ENCODE results near the gene RAD51B.
"Not testable (repeated sequence)": the region's sequence is repeated elsewhere in the genome, so short reads cannot be mapped to it uniquely, and the experiment has no call there.

RAD51B gene

DNA sequence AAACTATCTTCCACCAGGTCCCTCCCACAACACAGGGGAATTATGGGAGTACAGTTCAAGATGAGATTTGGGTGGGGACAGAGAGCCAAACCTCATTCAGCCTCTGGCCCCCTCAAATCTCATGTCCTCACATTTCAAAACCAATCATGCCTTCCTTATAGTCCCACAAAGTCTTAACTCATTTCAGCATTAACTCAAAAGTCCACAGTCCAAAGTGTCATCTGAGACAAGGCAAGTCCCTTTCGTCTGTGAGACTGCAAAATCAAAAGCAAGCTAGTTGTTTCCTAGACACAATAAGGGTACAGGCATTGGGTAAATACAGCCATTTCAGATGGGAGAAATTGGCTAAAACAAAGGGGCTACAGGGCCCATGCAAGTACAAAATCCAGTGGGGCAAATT, 147.6 kb downstream of the RAD51B start:
- DNase-seq (ENCODE audit: insufficient read length, low spot score): no peak
- no peak for FAIRE-seq
- TF ChIP-seq, protein P1, sequence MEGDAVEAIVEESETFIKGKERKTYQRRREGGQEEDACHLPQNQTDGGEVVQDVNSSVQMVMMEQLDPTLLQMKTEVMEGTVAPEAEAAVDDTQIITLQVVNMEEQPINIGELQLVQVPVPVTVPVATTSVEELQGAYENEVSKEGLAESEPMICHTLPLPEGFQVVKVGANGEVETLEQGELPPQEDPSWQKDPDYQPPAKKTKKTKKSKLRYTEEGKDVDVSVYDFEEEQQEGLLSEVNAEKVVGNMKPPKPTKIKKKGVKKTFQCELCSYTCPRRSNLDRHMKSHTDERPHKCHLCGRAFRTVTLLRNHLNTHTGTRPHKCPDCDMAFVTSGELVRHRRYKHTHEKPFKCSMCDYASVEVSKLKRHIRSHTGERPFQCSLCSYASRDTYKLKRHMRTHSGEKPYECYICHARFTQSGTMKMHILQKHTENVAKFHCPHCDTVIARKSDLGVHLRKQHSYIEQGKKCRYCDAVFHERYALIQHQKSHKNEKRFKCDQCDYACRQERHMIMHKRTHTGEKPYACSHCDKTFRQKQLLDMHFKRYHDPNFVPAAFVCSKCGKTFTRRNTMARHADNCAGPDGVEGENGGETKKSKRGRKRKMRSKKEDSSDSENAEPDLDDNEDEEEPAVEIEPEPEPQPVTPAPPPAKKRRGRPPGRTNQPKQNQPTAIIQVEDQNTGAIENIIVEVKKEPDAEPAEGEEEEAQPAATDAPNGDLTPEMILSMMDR (IDR thresholded peaks at IDR 0.05; ENCODE audit: insufficient read depth, missing control alignments): no peak

DNA sequence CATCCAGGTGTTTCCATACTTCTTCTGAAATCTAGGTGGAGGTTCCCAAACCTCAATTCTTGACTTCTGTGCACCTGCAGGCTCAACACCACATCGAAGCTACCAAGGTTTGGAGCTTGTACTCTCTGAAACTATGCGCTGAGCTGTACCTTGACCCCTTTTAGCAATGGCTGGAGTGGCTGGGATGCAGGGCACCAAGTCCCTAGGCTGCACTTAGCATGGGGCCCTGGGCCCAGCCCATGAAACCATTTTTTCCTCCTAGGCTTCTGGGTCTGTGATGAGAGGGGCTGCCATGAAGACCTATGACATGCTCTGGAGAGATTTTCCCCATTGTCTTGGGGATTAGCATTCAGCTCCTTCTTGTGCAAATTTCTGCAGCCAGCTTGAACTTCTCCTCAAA, 148.4 kb downstream of the RAD51B start:
- not testable (repeated sequence) for FAIRE-seq; DNase-seq (ENCODE audit: insufficient read length, low spot score)

DNA sequence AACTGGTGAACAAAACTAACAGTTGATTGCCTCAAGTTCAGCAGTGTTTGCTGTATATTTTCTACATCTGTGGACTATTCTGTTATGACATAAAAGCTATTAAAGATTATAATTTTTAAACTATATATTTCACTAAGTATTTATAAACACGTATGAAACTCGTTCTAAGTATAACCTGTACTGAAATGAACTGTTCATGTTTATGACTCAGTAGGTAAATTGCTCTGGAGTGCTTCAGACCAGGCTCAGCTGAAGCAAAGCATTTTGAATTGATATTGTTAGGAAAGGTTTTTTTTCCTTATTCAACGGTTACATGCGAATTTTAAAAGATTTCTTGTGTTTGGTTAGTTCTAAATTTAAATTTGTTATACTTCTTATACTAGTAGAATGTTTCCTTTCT, 151.3 kb downstream of the RAD51B start:
- no peak for DNase-seq (ENCODE audit: insufficient read length, low spot score)
- TF ChIP-seq, protein P1 (IDR thresholded peaks at IDR 0.05; ENCODE audit: insufficient read depth, missing control alignments): no peak
- no peak for FAIRE-seq

DNA sequence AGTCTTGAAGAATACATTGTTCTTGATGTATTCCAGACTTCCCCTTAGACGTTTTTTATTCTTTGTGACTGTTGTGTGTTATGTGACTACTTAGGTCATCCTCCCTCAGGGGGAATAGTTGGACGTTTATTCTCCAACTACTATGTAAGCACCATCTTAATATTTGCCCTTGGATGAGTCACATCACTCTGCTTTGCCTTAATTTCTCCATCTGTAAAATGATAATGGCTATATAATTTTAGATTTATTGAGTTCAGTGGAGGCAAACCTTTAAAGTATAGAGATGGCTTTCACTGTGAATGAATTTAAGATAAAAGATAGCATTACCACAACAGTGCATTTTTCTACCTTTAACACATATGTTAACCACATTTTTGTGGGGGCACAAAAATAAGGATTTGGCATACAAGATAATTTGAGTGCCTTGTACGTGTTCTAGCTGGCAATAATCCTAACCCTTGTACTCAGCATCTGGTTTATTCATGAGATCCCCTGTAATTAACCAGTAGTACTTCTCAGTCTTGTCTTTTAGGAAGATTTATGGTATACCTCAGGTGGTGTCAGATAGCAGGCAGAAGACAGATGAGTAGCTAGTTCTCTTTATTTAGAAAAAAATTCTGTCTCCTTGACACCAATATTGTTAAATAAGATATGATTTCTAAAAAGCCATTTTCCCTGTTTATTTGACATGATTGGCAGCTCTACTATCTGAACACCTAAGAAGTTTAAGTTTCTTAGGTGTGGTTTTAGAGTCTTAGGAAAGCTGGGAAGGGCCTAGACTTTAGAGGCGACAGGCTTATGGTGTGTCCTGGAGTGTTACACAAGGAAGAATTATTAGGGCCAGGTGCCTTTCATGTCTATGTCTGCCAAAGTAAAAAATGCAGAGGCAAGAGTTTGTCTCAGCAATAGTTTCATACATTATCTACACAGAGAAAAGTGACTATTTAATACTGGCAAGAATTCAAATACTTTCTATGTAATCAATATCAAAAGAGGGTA, 152.3 kb downstream of the RAD51B start:
- DNase-seq (ENCODE audit: insufficient read length, low spot score) (no peak), FAIRE-seq (no peak)
- TF ChIP-seq, protein P1 (IDR thresholded peaks at IDR 0.05; ENCODE audit: insufficient read depth, missing control alignments): no peak

DNA sequence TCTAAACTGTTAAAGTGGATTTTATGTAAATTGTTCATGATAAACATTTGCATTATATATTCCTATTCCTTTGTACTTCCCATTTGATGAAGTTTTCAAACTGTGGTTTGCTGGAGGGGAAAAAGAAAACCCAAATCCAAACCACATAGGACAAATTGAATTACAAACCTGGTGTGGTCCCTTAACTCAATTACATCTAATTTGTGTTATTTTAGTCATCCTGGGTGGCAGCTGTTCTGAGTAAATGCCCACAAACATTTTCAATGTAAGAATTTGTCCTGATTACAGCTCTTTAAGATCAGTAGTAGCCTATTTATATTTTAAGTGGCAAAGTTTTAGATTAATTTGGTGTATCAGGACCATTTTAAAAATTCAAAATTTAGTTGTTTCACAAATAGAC, 153.9 kb downstream of the RAD51B start:
- FAIRE-seq (no peak), DNase-seq (ENCODE audit: insufficient read length, low spot score) (no peak)

DNA sequence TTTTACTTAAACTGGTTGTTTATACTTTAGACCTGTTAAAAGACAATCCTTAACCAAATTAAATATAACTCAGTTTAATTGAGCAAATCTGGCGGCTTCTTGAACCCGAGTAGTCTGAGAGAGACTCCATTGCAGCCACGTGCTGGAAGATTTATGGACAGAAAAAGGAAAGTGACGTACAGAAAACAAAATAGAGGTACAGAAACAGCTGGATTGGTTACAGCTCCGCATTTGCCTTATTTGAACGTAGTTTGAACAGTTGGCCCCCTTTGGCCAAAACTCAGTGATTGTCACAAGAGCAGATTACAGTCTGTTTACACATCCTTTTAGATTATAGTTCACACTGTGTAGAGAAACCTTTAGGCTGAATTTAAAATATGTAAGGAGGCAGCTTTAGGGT, 155.9 kb downstream of the RAD51B start:
- FAIRE-seq: no peak
- TF ChIP-seq, protein P1 (IDR thresholded peaks at IDR 0.05; ENCODE audit: insufficient read depth, missing control alignments): no peak
- DNase-seq (ENCODE audit: insufficient read length, low spot score): no peak

More for the DNA sequence above, 153.9 kb downstream of the RAD51B start:
- TF ChIP-seq, protein P1 (IDR thresholded peaks at IDR 0.05; ENCODE audit: insufficient read depth, missing control alignments): no peak

DNA sequence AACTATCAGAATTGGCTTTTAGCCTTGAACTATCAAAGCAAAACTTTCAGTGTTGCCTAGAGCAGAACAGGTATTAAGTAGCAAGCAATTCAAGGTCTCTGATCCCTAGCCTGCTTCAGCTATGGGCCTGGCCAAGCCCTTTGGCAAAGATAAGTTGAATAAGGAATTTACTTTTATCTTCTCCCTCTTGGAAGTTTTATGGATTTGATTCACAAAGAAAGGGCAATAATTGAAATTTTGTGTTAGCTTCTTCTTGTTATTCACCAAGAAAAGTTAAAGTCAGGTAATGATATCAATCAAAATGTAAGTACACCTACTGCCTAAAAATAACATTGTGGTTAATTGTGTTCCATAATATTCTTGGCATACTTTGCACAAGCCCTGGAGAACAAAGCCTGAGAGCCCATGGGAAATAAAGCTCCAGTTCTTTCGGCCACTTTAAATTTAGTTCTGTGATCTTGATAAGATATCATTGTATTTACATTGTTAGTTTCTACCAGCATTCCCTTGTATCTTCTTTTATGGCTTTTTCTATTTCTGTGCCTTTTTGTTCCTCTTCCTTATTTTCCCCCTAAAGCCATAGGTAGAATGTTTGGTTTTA, 158.0 kb downstream of the RAD51B start:
- DNase-seq (ENCODE audit: insufficient read length, low spot score) (no peak), FAIRE-seq (no peak)
- TF ChIP-seq, protein P1 (IDR thresholded peaks at IDR 0.05; ENCODE audit: insufficient read depth, missing control alignments): no peak
